Parathyroid adenoma (tissue), 2 donors: ENCODE results near the gene SNUPN.

Experiments
- H2AFZ ChIP-seq: fragments of 300-600 bp; sonication (generic); one replicate; pipeline ENCODE4 v1.7.0; 2017; ENCODE audit warnings: antibody characterized with exemption, mild to moderate bottlenecking
- H3K27ac ChIP-seq: fragments of 300-600 bp; sonication (generic); one replicate; pipeline ENCODE4 v1.7.0; 2017
- H3K27me3 ChIP-seq: fragments of 300-600 bp; sonication (generic); one replicate; pipeline ENCODE4 v1.7.0; 2017; ENCODE audit warnings: low read length; ENCODE audit not compliant: control insufficient read depth, insufficient read depth
- H3K36me3 ChIP-seq: fragments of 300-600 bp; sonication (generic); one replicate; pipeline ENCODE4 v1.7.0; 2017; ENCODE audit warnings: low read length; ENCODE audit not compliant: control insufficient read depth, insufficient read depth
- H3K4me1 ChIP-seq: fragments of 300-600 bp; sonication (generic); one replicate; pipeline ENCODE4 v1.7.0; 2017; ENCODE audit warnings: control low read depth
- H3K4me2 ChIP-seq: fragments of 300-600 bp; sonication (generic); one replicate; pipeline ENCODE4 v1.7.0; 2017; ENCODE audit warnings: low read length
- H3K4me3 ChIP-seq: fragments of 300-600 bp; sonication (generic); one replicate; pipeline ENCODE4 v1.7.0; 2017; ENCODE audit warnings: low read depth, low read length
- H3K79me2 ChIP-seq: fragments of 300-600 bp; sonication (generic); one replicate; pipeline ENCODE4 v1.7.0; 2017; ENCODE audit warnings: control low read depth
- H3K9ac ChIP-seq: fragments of 300-600 bp; sonication (generic); one replicate; pipeline ENCODE4 v1.7.0; 2017; ENCODE audit warnings: mild to moderate bottlenecking
- H3K9me3 ChIP-seq: fragments of 300-600 bp; sonication (generic); one replicate; pipeline ENCODE4 v1.7.0; 2017; ENCODE audit warnings: low read length; ENCODE audit not compliant: control insufficient read depth
- CTCF ChIP-seq: fragments of 300-600 bp; sonication (generic); IDR thresholded peaks from one replicate; pipeline ENCODE4 v1.7.0; 2017; ENCODE audit warnings: antibody characterized with exemption, mild to moderate bottlenecking
- donor health status: primary hyperparathyroidism.

The SNUPN gene

GRCh38 chr15:75655931-75656330 lies 30.4 kb upstream of the SNUPN start:
- H3K27ac ChIP-seq, result no peak overlapping the region
- no peak overlapping the region for H3K4me3 ChIP-seq
- H3K4me1 ChIP-seq, result peaks cover 4% of the 10 kb centered on the region
- H3K27me3 ChIP-seq, result no peaks in the 10 kb centered on the region
- H2AFZ ChIP-seq, result no peak overlapping the region
- H3K9me3 ChIP-seq, result no peaks in the 10 kb centered on the region
- H3K4me2 ChIP-seq, result no peak overlapping the region
- TF ChIP-seq CTCF, result no peak
- H3K36me3 ChIP-seq, result no peaks in the 10 kb centered on the region
- H3K79me2 ChIP-seq, result no peaks in the 10 kb centered on the region
- H3K9ac ChIP-seq, result no peak overlapping the region

GRCh38 chr15:75654201-75654907 lies 28.8 kb upstream of the SNUPN start:
- Histone ChIP-seq H3K79me2 (no peaks in the 10 kb centered on the region), H3K9me3 (no peaks in the 10 kb centered on the region), H2AFZ (no peak overlapping the region), H3K27ac (no peak overlapping the region), H3K4me3 (no peak overlapping the region), H3K36me3 (no peaks in the 10 kb centered on the region), H3K4me1 (peaks cover 4% of the 10 kb centered on the region), H3K9ac (no peak overlapping the region), H3K4me2 (no peak overlapping the region), H3K27me3 (no peaks in the 10 kb centered on the region)
- TF ChIP-seq CTCF, result no peak

GRCh38 chr15:75653347-75653913 lies 27.9 kb upstream of the SNUPN start:
- no peak overlapping the region for H2AFZ ChIP-seq
- H3K4me3 ChIP-seq, result no peak overlapping the region
- H3K9ac ChIP-seq, result no peak overlapping the region
- no peaks in the 10 kb centered on the region for H3K79me2 ChIP-seq
- peaks cover 4% of the 10 kb centered on the region for H3K4me1 ChIP-seq
- H3K27ac ChIP-seq, result no peak overlapping the region
- TF ChIP-seq CTCF, result no peak
- H3K36me3 ChIP-seq, result no peaks in the 10 kb centered on the region
- no peak overlapping the region for H3K4me2 ChIP-seq
- no peaks in the 10 kb centered on the region for H3K9me3 ChIP-seq
- H3K27me3 ChIP-seq, result no peaks in the 10 kb centered on the region

GRCh38 chr15:75651810-75652543 lies 26.5 kb upstream of the SNUPN start:
- H3K36me3 ChIP-seq, result no peaks in the 10 kb centered on the region
- peak overlapping the region; percentile 47 for H3K4me2 ChIP-seq
- H3K9me3 ChIP-seq, result no peaks in the 10 kb centered on the region
- H2AFZ ChIP-seq, result no peak overlapping the region
- peaks cover 4% of the 10 kb centered on the region for H3K4me1 ChIP-seq
- H3K9ac ChIP-seq, result no peak overlapping the region
- H3K27ac ChIP-seq, result no peak overlapping the region
- H3K79me2 ChIP-seq, result no peaks in the 10 kb centered on the region
- no peaks in the 10 kb centered on the region for H3K27me3 ChIP-seq
- H3K4me3 ChIP-seq, result no peak overlapping the region
- TF ChIP-seq CTCF, result no peak
